ENCODE measurements around the gene PEAK1.
"Not testable (repeated sequence)": the region's sequence is repeated elsewhere in the genome, so short reads cannot be mapped to it uniquely, and the experiment has no call there.

PEAK1 gene

GRCh38 chr15:77156000-77156399 lies 263.9 kb downstream of the PEAK1 start:
- H3K4me3 ChIP-seq (ENCODE audit: insufficient read depth, low read depth, low read length, poor library complexity, severe bottlenecking); H3K27ac ChIP-seq (ENCODE audit: insufficient read depth, low read length, poor library complexity, severe bottlenecking); H3K36me3 ChIP-seq (ENCODE audit: control insufficient read depth, insufficient read depth, low read length); H3K9me3 ChIP-seq (ENCODE audit: control insufficient read depth, low read length); H3K27me3 ChIP-seq (replicated peaks; ENCODE audit: control insufficient read depth, insufficient read depth, low read length, poor library complexity, severe bottlenecking); H3K4me1 ChIP-seq (ENCODE audit: control insufficient read depth, insufficient read depth, low read length, poor library complexity, severe bottlenecking): not testable (repeated sequence)
- DNase-seq = peak; percentile 6 to 35 (median 13)

DNA sequence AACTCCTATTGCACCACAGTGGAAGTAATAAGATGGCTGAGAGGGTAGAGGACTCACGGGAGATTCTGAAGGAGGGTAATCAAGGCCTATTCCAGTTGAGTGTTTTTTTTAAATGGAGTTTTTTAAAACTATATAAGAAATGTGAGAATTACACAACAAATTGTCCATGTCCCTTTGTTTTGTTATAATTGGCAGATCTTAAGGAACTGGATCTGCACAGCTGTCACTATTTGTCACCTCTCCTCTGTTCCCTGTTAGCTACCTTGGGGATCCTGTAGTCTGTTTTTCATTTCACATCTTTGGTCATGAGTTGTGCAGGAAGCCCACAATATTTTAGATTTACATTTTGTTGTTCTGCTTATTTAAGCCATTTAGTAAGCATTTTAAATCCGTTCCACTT lies 271.7 kb downstream of the PEAK1 start:
- H3K36me3 ChIP-seq (ENCODE audit: control insufficient read depth, insufficient read depth, low read length) = no peaks in the 10 kb centered on the region
- no peak for DNase-seq
- H3K27me3 ChIP-seq (replicated peaks; ENCODE audit: control insufficient read depth, insufficient read depth, low read length, poor library complexity, severe bottlenecking) = no peaks in the 10 kb centered on the region
- H3K27ac ChIP-seq (ENCODE audit: insufficient read depth, low read length, poor library complexity, severe bottlenecking) = no peak overlapping the region
- H3K4me1 ChIP-seq (ENCODE audit: control insufficient read depth, insufficient read depth, low read length, poor library complexity, severe bottlenecking) = no peaks in the 10 kb centered on the region
- H3K9me3 ChIP-seq (ENCODE audit: control insufficient read depth, low read length) = no peaks in the 10 kb centered on the region
- no peak overlapping the region for H3K4me3 ChIP-seq (ENCODE audit: insufficient read depth, low read depth, low read length, poor library complexity, severe bottlenecking)

DNA sequence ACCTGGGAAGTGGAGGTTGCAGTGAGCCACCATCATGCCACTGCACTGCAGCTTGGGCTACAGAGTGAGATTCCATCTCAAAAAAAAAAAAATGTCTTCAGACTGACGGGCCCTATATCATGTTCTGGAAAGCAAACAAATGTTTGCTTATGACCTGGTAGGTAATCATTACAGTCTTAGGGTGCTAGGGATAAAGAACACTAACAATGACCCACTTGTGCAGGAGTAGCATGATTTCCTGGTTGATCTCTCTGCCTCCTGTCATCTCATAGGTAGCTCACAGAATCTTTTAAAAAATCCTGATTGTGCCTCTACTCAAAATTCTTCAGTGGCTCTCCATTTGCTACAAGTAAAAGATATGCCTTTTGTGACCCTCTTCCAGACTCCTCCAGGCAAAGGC lies 274.5 kb downstream of the PEAK1 start:
- H3K4me1 ChIP-seq (ENCODE audit: control insufficient read depth, insufficient read depth, low read length, poor library complexity, severe bottlenecking) = no peaks in the 10 kb centered on the region
- no peaks in the 10 kb centered on the region for H3K9me3 ChIP-seq (ENCODE audit: control insufficient read depth, low read length)
- no peak overlapping the region for H3K4me3 ChIP-seq (ENCODE audit: insufficient read depth, low read depth, low read length, poor library complexity, severe bottlenecking)
- H3K36me3 ChIP-seq (ENCODE audit: control insufficient read depth, insufficient read depth, low read length) = no peaks in the 10 kb centered on the region
- no peak overlapping the region for H3K27ac ChIP-seq (ENCODE audit: insufficient read depth, low read length, poor library complexity, severe bottlenecking)
- DNase-seq = no peak
- H3K27me3 ChIP-seq (replicated peaks; ENCODE audit: control insufficient read depth, insufficient read depth, low read length, poor library complexity, severe bottlenecking) = no peaks in the 10 kb centered on the region

DNA sequence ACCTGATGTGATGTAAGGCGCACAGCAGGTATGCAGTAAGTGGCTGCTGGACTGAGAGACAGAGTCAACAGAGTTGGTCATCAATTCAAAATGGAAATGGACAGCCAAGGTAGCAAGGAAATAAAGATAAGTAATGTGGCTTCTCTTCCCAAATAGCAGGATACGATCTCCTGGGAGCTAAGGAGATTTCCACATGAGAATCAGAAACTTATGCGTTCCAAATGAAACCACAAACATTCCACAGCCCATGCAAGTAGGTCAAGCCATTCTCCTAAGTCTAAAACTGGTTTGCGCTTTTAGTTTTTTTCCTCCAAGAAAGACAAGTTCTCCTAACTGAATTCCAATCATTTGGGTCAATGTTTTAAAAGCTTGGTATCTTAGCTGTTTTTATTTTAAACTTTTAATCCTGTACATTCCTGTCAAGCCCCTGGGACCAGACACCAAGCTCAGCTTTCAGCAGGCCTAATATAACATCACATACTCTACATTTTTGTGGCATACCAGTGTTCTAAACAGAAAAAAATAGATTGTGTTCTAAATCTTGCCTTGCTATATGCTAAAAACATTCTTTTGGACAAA lies 275.3 kb downstream of the PEAK1 start:
- DNase-seq = no peak
- Histone ChIP-seq H3K4me3 (ENCODE audit: insufficient read depth, low read depth, low read length, poor library complexity, severe bottlenecking) (no peak overlapping the region), H3K4me1 (ENCODE audit: control insufficient read depth, insufficient read depth, low read length, poor library complexity, severe bottlenecking) (no peaks in the 10 kb centered on the region), H3K27me3 (replicated peaks; ENCODE audit: control insufficient read depth, insufficient read depth, low read length, poor library complexity, severe bottlenecking) (no peaks in the 10 kb centered on the region), H3K9me3 (ENCODE audit: control insufficient read depth, low read length) (no peaks in the 10 kb centered on the region), H3K27ac (ENCODE audit: insufficient read depth, low read length, poor library complexity, severe bottlenecking) (no peak overlapping the region), H3K36me3 (ENCODE audit: control insufficient read depth, insufficient read depth, low read length) (no peaks in the 10 kb centered on the region)

DNA sequence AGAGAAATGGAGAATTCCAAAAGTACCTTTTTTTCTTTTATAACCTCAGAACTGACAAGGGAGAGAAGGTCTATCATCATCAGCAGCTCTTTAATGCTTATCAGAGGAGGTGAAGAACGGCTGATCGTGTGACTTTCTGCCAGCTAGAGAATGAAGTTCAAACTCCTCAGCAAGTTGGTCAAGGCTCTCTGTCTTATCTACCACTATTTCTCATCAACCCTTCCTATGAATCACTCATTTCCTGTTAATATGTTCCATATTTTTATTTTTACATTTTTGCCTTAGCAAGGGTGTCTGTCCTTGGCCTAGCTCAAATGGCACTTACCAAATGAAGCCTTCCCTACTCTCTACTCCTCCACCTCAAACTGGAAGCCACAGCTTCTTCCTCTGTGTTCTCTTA lies 275.9 kb downstream of the PEAK1 start:
- Histone ChIP-seq H3K9me3 (ENCODE audit: control insufficient read depth, low read length) (no peaks in the 10 kb centered on the region), H3K27ac (ENCODE audit: insufficient read depth, low read length, poor library complexity, severe bottlenecking) (no peak overlapping the region), H3K4me3 (ENCODE audit: insufficient read depth, low read depth, low read length, poor library complexity, severe bottlenecking) (no peak overlapping the region), H3K4me1 (ENCODE audit: control insufficient read depth, insufficient read depth, low read length, poor library complexity, severe bottlenecking) (no peaks in the 10 kb centered on the region), H3K27me3 (replicated peaks; ENCODE audit: control insufficient read depth, insufficient read depth, low read length, poor library complexity, severe bottlenecking) (no peaks in the 10 kb centered on the region), H3K36me3 (ENCODE audit: control insufficient read depth, insufficient read depth, low read length) (no peaks in the 10 kb centered on the region)
- no peak for DNase-seq

- H3K4me3 ChIP-seq (ENCODE audit: insufficient read depth, low read depth, low read length, poor library complexity, severe bottlenecking) = no peak overlapping the region
- no peak overlapping the region for H3K27ac ChIP-seq (ENCODE audit: insufficient read depth, low read length, poor library complexity, severe bottlenecking)
- H3K27me3 ChIP-seq (replicated peaks; ENCODE audit: control insufficient read depth, insufficient read depth, low read length, poor library complexity, severe bottlenecking) = no peaks in the 10 kb centered on the region
- no peaks in the 10 kb centered on the region for H3K4me1 ChIP-seq (ENCODE audit: control insufficient read depth, insufficient read depth, low read length, poor library complexity, severe bottlenecking)
- H3K36me3 ChIP-seq (ENCODE audit: control insufficient read depth, insufficient read depth, low read length) = no peaks in the 10 kb centered on the region
- no peak for DNase-seq
- no peaks in the 10 kb centered on the region for H3K9me3 ChIP-seq (ENCODE audit: control insufficient read depth, low read length)
These were observed 276.3 kb downstream of the PEAK1 start for GRCh38 chr15:77143616-77144015.

DNA sequence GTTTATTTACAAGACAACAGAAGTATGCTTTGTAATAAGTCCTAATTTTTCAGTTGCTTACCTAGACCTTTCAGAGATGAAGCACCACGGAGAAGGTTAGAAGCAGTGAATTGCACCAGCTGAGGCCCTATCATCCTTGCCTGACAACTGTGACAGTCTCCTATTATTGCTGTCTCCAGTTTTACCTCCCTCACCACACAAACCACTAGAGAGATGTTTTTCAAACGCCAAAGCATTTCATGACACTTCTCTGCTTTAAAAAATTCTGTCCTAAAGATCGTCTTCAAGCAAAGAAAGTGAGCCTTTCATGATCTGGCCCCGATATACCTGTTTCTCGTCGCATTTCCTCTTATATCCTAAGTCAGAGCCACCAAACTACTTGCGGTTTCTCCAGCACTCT lies 276.7 kb downstream of the PEAK1 start:
- Histone ChIP-seq H3K4me1 (ENCODE audit: control insufficient read depth, insufficient read depth, low read length, poor library complexity, severe bottlenecking) (no peaks in the 10 kb centered on the region), H3K27ac (ENCODE audit: insufficient read depth, low read length, poor library complexity, severe bottlenecking) (no peak overlapping the region)
- no peak for DNase-seq

GRCh38 chr15:77140220-77140619 lies 279.7 kb downstream of the PEAK1 start:
- Histone ChIP-seq H3K4me1 (ENCODE audit: control insufficient read depth, insufficient read depth, low read length, poor library complexity, severe bottlenecking) (no peaks in the 10 kb centered on the region), H3K27me3 (replicated peaks; ENCODE audit: control insufficient read depth, insufficient read depth, low read length, poor library complexity, severe bottlenecking) (no peaks in the 10 kb centered on the region), H3K9me3 (ENCODE audit: control insufficient read depth, low read length) (no peaks in the 10 kb centered on the region), H3K27ac (ENCODE audit: insufficient read depth, low read length, poor library complexity, severe bottlenecking) (no peak overlapping the region), H3K36me3 (ENCODE audit: control insufficient read depth, insufficient read depth, low read length) (no peaks in the 10 kb centered on the region), H3K4me3 (ENCODE audit: insufficient read depth, low read depth, low read length, poor library complexity, severe bottlenecking) (no peak overlapping the region)
- DNase-seq = no peak

More for the DNA sequence above, 276.7 kb downstream of the PEAK1 start:
- Histone ChIP-seq H3K36me3 (ENCODE audit: control insufficient read depth, insufficient read depth, low read length) (no peaks in the 10 kb centered on the region), H3K9me3 (ENCODE audit: control insufficient read depth, low read length) (no peaks in the 10 kb centered on the region), H3K4me3 (ENCODE audit: insufficient read depth, low read depth, low read length, poor library complexity, severe bottlenecking) (no peak overlapping the region), H3K27me3 (replicated peaks; ENCODE audit: control insufficient read depth, insufficient read depth, low read length, poor library complexity, severe bottlenecking) (no peaks in the 10 kb centered on the region)

DNA sequence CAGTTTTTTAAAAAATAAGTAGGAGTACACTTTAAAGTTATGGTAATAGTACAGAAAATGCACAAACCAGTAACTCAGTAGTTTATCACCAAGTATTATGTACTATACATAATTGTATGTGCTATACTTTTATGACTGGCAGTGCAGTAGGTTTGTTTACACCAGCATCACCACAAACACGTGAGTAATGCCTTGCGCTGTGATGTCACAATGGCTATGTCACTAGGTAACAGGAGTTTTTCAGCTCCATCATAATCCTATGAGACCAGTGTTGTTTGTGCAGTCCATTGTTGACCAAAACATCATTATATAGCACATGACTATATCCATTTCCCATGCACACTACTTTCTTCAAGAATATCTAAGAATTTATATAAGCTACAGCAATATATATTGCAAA lies 280.6 kb downstream of the PEAK1 start:
- DNase-seq = no peak
- H3K27me3 ChIP-seq (replicated peaks; ENCODE audit: control insufficient read depth, insufficient read depth, low read length, poor library complexity, severe bottlenecking) = no peaks in the 10 kb centered on the region
- no peaks in the 10 kb centered on the region for H3K9me3 ChIP-seq (ENCODE audit: control insufficient read depth, low read length)
- no peaks in the 10 kb centered on the region for H3K36me3 ChIP-seq (ENCODE audit: control insufficient read depth, insufficient read depth, low read length)
- no peaks in the 10 kb centered on the region for H3K4me1 ChIP-seq (ENCODE audit: control insufficient read depth, insufficient read depth, low read length, poor library complexity, severe bottlenecking)
- no peak overlapping the region for H3K27ac ChIP-seq (ENCODE audit: insufficient read depth, low read length, poor library complexity, severe bottlenecking)
- no peak overlapping the region for H3K4me3 ChIP-seq (ENCODE audit: insufficient read depth, low read depth, low read length, poor library complexity, severe bottlenecking)

GRCh38 chr15:77138167-77138522 lies 281.8 kb downstream of the PEAK1 start:
- Histone ChIP-seq H3K36me3 (ENCODE audit: control insufficient read depth, insufficient read depth, low read length) (no peaks in the 10 kb centered on the region), H3K4me1 (ENCODE audit: control insufficient read depth, insufficient read depth, low read length, poor library complexity, severe bottlenecking) (no peaks in the 10 kb centered on the region), H3K27ac (ENCODE audit: insufficient read depth, low read length, poor library complexity, severe bottlenecking) (no peak overlapping the region), H3K9me3 (ENCODE audit: control insufficient read depth, low read length) (no peaks in the 10 kb centered on the region), H3K27me3 (replicated peaks; ENCODE audit: control insufficient read depth, insufficient read depth, low read length, poor library complexity, severe bottlenecking) (no peaks in the 10 kb centered on the region), H3K4me3 (ENCODE audit: insufficient read depth, low read depth, low read length, poor library complexity, severe bottlenecking) (no peak overlapping the region)
- no peak for DNase-seq

- H3K36me3 ChIP-seq (ENCODE audit: control insufficient read depth, insufficient read depth, low read length) = no peaks in the 10 kb centered on the region
- DNase-seq = no peak
These were observed 284.7 kb downstream of the PEAK1 start for GRCh38 chr15:77135181-77135580.

More at GRCh38 chr15:77135181-77135580, 284.7 kb downstream of the PEAK1 start:
- H3K9me3 ChIP-seq (ENCODE audit: control insufficient read depth, low read length) = no peaks in the 10 kb centered on the region
- H3K4me1 ChIP-seq (ENCODE audit: control insufficient read depth, insufficient read depth, low read length, poor library complexity, severe bottlenecking) = no peaks in the 10 kb centered on the region
- H3K4me3 ChIP-seq (ENCODE audit: insufficient read depth, low read depth, low read length, poor library complexity, severe bottlenecking) = no peak overlapping the region
- H3K27me3 ChIP-seq (replicated peaks; ENCODE audit: control insufficient read depth, insufficient read depth, low read length, poor library complexity, severe bottlenecking) = no peaks in the 10 kb centered on the region
- H3K27ac ChIP-seq (ENCODE audit: insufficient read depth, low read length, poor library complexity, severe bottlenecking) = no peak overlapping the region
